DOHH2 (cell line): ENCODE measurements around the gene SIK3.
"Not testable (repeated sequence)": the region's sequence is repeated elsewhere in the genome, so short reads cannot be mapped to it uniquely, and the experiment has no call there.

ENCODE experiments used
- H3F3A ChIP-seq: fragments of 200-600 bp; sonication (generic), shearing (Covaris generic); 2 replicates; pipeline ENCODE4 v1.6.0; 2016; ENCODE audit warnings: antibody characterized with exemption, mild to moderate bottlenecking; ENCODE audit not compliant: control insufficient read depth, insufficient read depth
- H3K27ac ChIP-seq: fragments of 200-600 bp; sonication (generic); 2 replicates; pipeline ENCODE4 v1.5.1; 2014; ENCODE audit warnings: low read depth, mild to moderate bottlenecking, low read length, moderate library complexity
- H3K27me3 ChIP-seq: fragments of 200-600 bp; sonication (generic); 2 replicates; pipeline ENCODE4 v1.6.1; 2014; ENCODE audit warnings: mild to moderate bottlenecking, low read length, mixed read lengths; ENCODE audit not compliant: control insufficient read depth
- H3K36me3 ChIP-seq: fragments of 200-600 bp; sonication (generic); 2 replicates; pipeline ENCODE4 v1.6.1; 2014; ENCODE audit warnings: mild to moderate bottlenecking, low read length, moderate library complexity, mixed read lengths; ENCODE audit not compliant: control insufficient read depth
- H3K4me1 ChIP-seq: fragments of 200-600 bp; sonication (generic); 2 replicates; pipeline ENCODE4 v1.6.1; 2014; ENCODE audit warnings: mild to moderate bottlenecking, low read length, mixed read lengths; ENCODE audit not compliant: control insufficient read depth
- H3K4me2 ChIP-seq: fragments of 200-600 bp; sonication (generic); 2 replicates; pipeline ENCODE4 v1.6.0; 2014; ENCODE audit warnings: mild to moderate bottlenecking, low read length, moderate library complexity
- H3K4me3 ChIP-seq: fragments of 200-600 bp; sonication (generic); 2 replicates; pipeline ENCODE4 v1.5.1; 2014; ENCODE audit warnings: mild to moderate bottlenecking, low read length, mixed read lengths
- H3K79me2 ChIP-seq: fragments of 200-600 bp; sonication (generic); 2 replicates; pipeline ENCODE4 v1.6.1; 2014; ENCODE audit warnings: mild to moderate bottlenecking, low read length, mixed read lengths; ENCODE audit not compliant: control insufficient read depth
- H3K9me2 ChIP-seq: fragments of 200-600 bp; sonication (generic); replicated peaks from 2 replicates; pipeline ENCODE4 v1.6.1; 2014; ENCODE audit warnings: mild to moderate bottlenecking, low read length, mixed read lengths; ENCODE audit not compliant: control insufficient read depth
- H3K9me3 ChIP-seq: fragments of 200-600 bp; sonication (generic); 2 replicates; pipeline ENCODE4 v1.6.1; 2014; ENCODE audit warnings: antibody characterized with exemption, low read length, mixed read lengths; ENCODE audit not compliant: control insufficient read depth, insufficient read depth
- H4K20me1 ChIP-seq: fragments of 200-600 bp; sonication (generic); 2 replicates; pipeline ENCODE4 v1.6.0; 2014; ENCODE audit warnings: low read depth, mild to moderate bottlenecking, antibody characterized with exemption, low read length, moderate library complexity; ENCODE audit not compliant: control insufficient read depth, insufficient read depth
- CTCF ChIP-seq: fragments of 200-600 bp; sonication (generic); IDR thresholded peaks from one replicate; pipeline ENCODE4 v1.5.1; 2014; ENCODE audit warnings: antibody characterized with exemption, mild to moderate bottlenecking, low read depth, low read length; ENCODE audit not compliant: poor library complexity, severe bottlenecking
- EZH2phosphoT487 ChIP-seq: fragments of 200-600 bp; sonication (generic); IDR thresholded peaks from 2 replicates; pipeline ENCODE4 v1.6.1; 2017; ENCODE audit warnings: borderline replicate concordance, mild to moderate bottlenecking, antibody characterized with exemption, low read length, moderate library complexity, mixed read lengths

Gene SIK3

GRCh38 chr11:116807601-116808261 lies 290.5 kb downstream of the SIK3 start:
- Histone ChIP-seq H4K20me1 (no peaks in the 10 kb centered on the region), H3K9me2 (no peaks in the 10 kb centered on the region), H3K4me2 (no peak overlapping the region), H3K9me3 (no peaks in the 10 kb centered on the region), H3F3A (no peaks in the 10 kb centered on the region), H3K79me2 (no peaks in the 10 kb centered on the region), H3K27me3 (peaks cover 21% of the 10 kb centered on the region), H3K27ac (no peak overlapping the region), H3K4me1 (no peaks in the 10 kb centered on the region), H3K4me3 (no peak overlapping the region), H3K36me3 (no peaks in the 10 kb centered on the region)
- no peak for TF ChIP-seq CTCF
- no peak for TF ChIP-seq EZH2phosphoT487

DNA sequence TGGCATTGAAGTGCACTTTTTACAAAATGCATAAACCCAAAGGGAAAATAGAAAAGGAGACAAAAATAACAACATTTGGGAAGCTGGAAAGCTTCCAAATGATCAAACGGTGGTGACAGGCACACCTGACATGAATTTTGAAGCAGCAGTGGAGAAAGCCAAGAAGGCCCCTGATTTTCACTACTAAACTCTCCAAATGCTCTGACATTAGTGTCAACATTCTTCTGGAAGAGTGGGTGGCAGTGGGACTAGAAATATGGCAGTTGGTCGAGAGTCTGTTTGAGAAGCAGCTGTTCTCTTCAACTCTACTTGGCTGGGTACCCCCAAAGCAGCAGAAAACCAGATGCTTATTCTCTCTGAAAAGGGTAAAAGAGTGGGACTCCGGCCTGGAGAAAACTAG lies 294.2 kb downstream of the SIK3 start:
- TF ChIP-seq EZH2phosphoT487: no peak
- TF ChIP-seq CTCF: no peak
- H3K4me2 ChIP-seq: no peak overlapping the region
- H3K9me2 ChIP-seq: no peaks in the 10 kb centered on the region
- H3K36me3 ChIP-seq: no peaks in the 10 kb centered on the region
- no peaks in the 10 kb centered on the region for H4K20me1 ChIP-seq
- H3K4me3 ChIP-seq: no peak overlapping the region
- no peaks in the 10 kb centered on the region for H3K4me1 ChIP-seq
- H3K9me3 ChIP-seq: no peaks in the 10 kb centered on the region
- no peaks in the 10 kb centered on the region for H3F3A ChIP-seq
- H3K27ac ChIP-seq: no peak overlapping the region
- no peaks in the 10 kb centered on the region for H3K79me2 ChIP-seq
- peaks cover 31% of the 10 kb centered on the region for H3K27me3 ChIP-seq

GRCh38 chr11:116801662-116802061 lies 296.6 kb downstream of the SIK3 start:
- H3K4me3 ChIP-seq, H4K20me1 ChIP-seq, H3K27ac ChIP-seq, H3K79me2 ChIP-seq, H3F3A ChIP-seq, H3K36me3 ChIP-seq, H3K4me1 ChIP-seq, H3K4me2 ChIP-seq, H3K9me2 ChIP-seq, H3K9me3 ChIP-seq: not testable (repeated sequence)
- peaks cover 32% of the 10 kb centered on the region for H3K27me3 ChIP-seq

DNA sequence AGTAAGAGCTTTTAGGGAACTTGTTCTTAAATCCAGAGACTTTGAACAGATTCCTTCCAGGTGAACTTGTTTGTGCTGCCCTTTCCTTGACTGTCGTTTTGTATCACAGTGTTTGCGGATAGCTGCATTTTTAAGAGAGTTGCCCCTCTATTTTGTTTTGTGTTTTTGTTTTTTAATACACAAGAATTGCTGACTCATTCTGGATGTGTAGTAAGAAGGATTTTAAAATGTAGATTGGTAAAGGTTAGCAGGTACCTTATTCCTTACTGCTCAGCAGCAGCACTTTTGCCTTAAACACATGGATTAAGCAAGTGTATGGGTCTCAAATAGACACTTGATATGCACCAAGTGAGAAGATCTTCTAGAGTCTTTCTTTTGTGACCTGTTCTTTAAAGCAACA lies 297.6 kb downstream of the SIK3 start:
- Histone ChIP-seq H3K27me3 (peaks cover 32% of the 10 kb centered on the region), H3F3A (no peaks in the 10 kb centered on the region), H3K4me1 (no peaks in the 10 kb centered on the region), H3K36me3 (no peaks in the 10 kb centered on the region), H3K9me3 (no peaks in the 10 kb centered on the region), H3K27ac (no peak overlapping the region), H3K4me3 (no peak overlapping the region), H4K20me1 (no peaks in the 10 kb centered on the region), H3K9me2 (no peaks in the 10 kb centered on the region), H3K79me2 (no peaks in the 10 kb centered on the region), H3K4me2 (no peak overlapping the region)
- TF ChIP-seq EZH2phosphoT487 (no peak), CTCF (no peak)
